HEK293 (cell line): ENCODE data around the gene PCDHA11.

ENCODE experiments used
- HOXA7 ChIP-seq: sonication (generic); formaldehyde crosslinking; IDR thresholded peaks from 2 replicates; pipeline ENCODE4 v1.8.1; 2022; ENCODE audit warnings: missing genetic modification reagents, borderline replicate concordance
- TCF7L2 ChIP-seq: IDR thresholded peaks from 2 replicates; pipeline ENCODE4 v1.6.1; 2011; ENCODE audit warnings: low read depth, mild to moderate bottlenecking, inconsistent platforms, low read length, moderate library complexity, borderline replicate concordance
- ZBTB7A ChIP-seq: fragments of 450-650 bp; formaldehyde crosslinking; IDR thresholded peaks from 2 replicates; pipeline ENCODE4 v1.5.1; 2016; ENCODE audit warnings: low read depth, missing biosample characterization, missing genetic modification characterization
- ZBTB8A ChIP-seq: fragments of 450-650 bp; formaldehyde crosslinking; IDR thresholded peaks from 2 replicates; pipeline ENCODE4 v1.5.1; 2016; ENCODE audit warnings: missing biosample characterization, missing genetic modification characterization
- ZNF138 ChIP-seq: fragments of 450-650 bp; formaldehyde crosslinking; IDR thresholded peaks from 2 replicates; pipeline ENCODE4 v1.5.1; 2016; ENCODE audit warnings: missing biosample characterization, missing genetic modification characterization, borderline replicate concordance
- ZNF140 ChIP-seq: fragments of 450-650 bp; formaldehyde crosslinking; IDR thresholded peaks from 2 replicates; pipeline ENCODE4 v1.5.1; 2016; ENCODE audit warnings: missing biosample characterization, missing genetic modification characterization
- ZNF148 ChIP-seq: fragments of 450-650 bp; formaldehyde crosslinking; IDR thresholded peaks from 2 replicates; pipeline ENCODE4 v1.5.0; 2017; ENCODE audit warnings: missing biosample characterization, missing genetic modification characterization, borderline replicate concordance
- ZNF510 ChIP-seq: fragments of 450-650 bp; formaldehyde crosslinking; IDR thresholded peaks from 2 replicates; pipeline ENCODE4 v1.5.1; 2018; ENCODE audit warnings: mild to moderate bottlenecking, missing genetic modification characterization, missing biosample characterization; ENCODE audit not compliant: insufficient replicate concordance
- ZNF843 ChIP-seq: fragments of 450-650 bp; formaldehyde crosslinking; IDR thresholded peaks from 2 replicates; pipeline ENCODE4 v1.5.1; 2016; ENCODE audit warnings: missing biosample characterization, missing genetic modification characterization
- TF ChIP-seq, protein P1 (sequence below): fragments of 450-650 bp; formaldehyde crosslinking; IDR thresholded peaks from 2 replicates; pipeline ENCODE4 v1.5.1; 2016; ENCODE audit warnings: missing biosample characterization, missing genetic modification characterization

GRCh38 chr5:140882591-140882899 is 13.8 kb downstream of the PCDHA11 start:
- TF ChIP-seq HOXA7 (CRISPR knock-in tag), result no peak
- TF ChIP-seq ZNF138 (tag by site-specific recombination), result no peak
- no peak for TF ChIP-seq ZNF843 (tag by site-specific recombination)
- TF ChIP-seq, protein P1, sequence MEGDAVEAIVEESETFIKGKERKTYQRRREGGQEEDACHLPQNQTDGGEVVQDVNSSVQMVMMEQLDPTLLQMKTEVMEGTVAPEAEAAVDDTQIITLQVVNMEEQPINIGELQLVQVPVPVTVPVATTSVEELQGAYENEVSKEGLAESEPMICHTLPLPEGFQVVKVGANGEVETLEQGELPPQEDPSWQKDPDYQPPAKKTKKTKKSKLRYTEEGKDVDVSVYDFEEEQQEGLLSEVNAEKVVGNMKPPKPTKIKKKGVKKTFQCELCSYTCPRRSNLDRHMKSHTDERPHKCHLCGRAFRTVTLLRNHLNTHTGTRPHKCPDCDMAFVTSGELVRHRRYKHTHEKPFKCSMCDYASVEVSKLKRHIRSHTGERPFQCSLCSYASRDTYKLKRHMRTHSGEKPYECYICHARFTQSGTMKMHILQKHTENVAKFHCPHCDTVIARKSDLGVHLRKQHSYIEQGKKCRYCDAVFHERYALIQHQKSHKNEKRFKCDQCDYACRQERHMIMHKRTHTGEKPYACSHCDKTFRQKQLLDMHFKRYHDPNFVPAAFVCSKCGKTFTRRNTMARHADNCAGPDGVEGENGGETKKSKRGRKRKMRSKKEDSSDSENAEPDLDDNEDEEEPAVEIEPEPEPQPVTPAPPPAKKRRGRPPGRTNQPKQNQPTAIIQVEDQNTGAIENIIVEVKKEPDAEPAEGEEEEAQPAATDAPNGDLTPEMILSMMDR (tag by site-specific recombination), result no peak
- TF ChIP-seq ZNF140 (tag by site-specific recombination), result no peak
- no peak for TF ChIP-seq ZBTB8A (tag by site-specific recombination)
- no peak for TF ChIP-seq ZNF148 (tag by site-specific recombination)
- TF ChIP-seq ZNF510 (tag by site-specific recombination), result no peak
- no peak for TF ChIP-seq ZBTB7A (tag by site-specific recombination)
- TF ChIP-seq TCF7L2, result no peak
